ENCODE data around the gene SV2A. TPM values are rescaled to one million over a fixed set of nuclear protein-coding genes. Genes with fewer than 3 reads are reported as not detected.
A peak's percentile ranks its signal among the peaks of the same experiment; 100 is the strongest.

SV2A gene
- total RNA-seq, 1 experiment from 2014 or later = 4.7 TPM

DNA sequence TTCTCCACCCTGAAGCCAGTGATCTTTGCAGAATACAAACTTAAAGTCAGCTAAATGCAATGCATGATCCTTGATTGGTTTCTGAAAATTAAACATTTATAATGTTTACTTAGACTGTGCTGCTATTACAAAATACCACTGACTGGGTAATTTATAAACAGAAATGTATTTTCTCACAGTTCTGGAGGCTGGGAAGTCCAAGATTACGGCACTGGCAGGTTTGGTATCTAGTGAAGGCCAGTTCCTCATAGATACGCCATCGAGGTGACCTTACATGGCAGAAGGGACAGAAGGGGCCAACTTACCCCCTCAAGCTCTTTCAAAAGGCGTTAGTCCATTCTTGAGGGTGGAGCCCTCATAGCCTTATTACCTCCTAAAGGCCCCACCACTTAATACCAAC is 21.1 kb downstream of the SV2A start:
- Histone ChIP-seq H3K27me3 (replicated peaks; ENCODE audit: control insufficient read depth, insufficient read depth, low read length) (no peaks in the 10 kb centered on the region), H3K4me1 (peaks cover 5% of the 10 kb centered on the region), H3K9me3 (no peaks in the 10 kb centered on the region), H3K36me3 (ENCODE audit: control insufficient read depth, insufficient read depth, low read length) (no peaks in the 10 kb centered on the region), H3K4me3 (ENCODE audit: low read depth, low read length) (no peak overlapping the region)
- H3K36me3 Mint-ChIP-seq (ENCODE audit: insufficient read depth, unreplicated experiment) = peaks cover 10% of the 10 kb centered on the region
- DNase-seq = no peak
- POLR2A ChIA-PET = no interaction called here
- peaks cover 16% of the 10 kb centered on the region for H3K4me1 Mint-ChIP-seq (ENCODE audit: low read depth, unreplicated experiment)
- TF ChIP-seq, protein P1, sequence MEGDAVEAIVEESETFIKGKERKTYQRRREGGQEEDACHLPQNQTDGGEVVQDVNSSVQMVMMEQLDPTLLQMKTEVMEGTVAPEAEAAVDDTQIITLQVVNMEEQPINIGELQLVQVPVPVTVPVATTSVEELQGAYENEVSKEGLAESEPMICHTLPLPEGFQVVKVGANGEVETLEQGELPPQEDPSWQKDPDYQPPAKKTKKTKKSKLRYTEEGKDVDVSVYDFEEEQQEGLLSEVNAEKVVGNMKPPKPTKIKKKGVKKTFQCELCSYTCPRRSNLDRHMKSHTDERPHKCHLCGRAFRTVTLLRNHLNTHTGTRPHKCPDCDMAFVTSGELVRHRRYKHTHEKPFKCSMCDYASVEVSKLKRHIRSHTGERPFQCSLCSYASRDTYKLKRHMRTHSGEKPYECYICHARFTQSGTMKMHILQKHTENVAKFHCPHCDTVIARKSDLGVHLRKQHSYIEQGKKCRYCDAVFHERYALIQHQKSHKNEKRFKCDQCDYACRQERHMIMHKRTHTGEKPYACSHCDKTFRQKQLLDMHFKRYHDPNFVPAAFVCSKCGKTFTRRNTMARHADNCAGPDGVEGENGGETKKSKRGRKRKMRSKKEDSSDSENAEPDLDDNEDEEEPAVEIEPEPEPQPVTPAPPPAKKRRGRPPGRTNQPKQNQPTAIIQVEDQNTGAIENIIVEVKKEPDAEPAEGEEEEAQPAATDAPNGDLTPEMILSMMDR (IDR thresholded peaks at IDR 0.05; ENCODE audit: insufficient read depth in 1 of 2, low read depth in 1 of 2, low read length in 1 of 2, severe bottlenecking in 1 of 2, unreplicated experiment in 1 of 2) = no peak
- intact Hi-C loops (cut with micrococcal nuclease; ENCODE audit: unreplicated experiment) = no loop called here
- H3K27me3 Mint-ChIP-seq (ENCODE audit: insufficient read depth, unreplicated experiment) = no peaks in the 10 kb centered on the region
- H3K27ac Mint-ChIP-seq (ENCODE audit: unreplicated experiment) = no peak overlapping the region
- BruUV-seq (replicated peaks) = no TSS peak
- no peaks in the 10 kb centered on the region for H3K9me3 Mint-ChIP-seq (ENCODE audit: unreplicated experiment)
- CTCF ChIA-PET = no interaction called here
- no peak overlapping the region for H3K4me3 Mint-ChIP-seq (ENCODE audit: unreplicated experiment)

DNA sequence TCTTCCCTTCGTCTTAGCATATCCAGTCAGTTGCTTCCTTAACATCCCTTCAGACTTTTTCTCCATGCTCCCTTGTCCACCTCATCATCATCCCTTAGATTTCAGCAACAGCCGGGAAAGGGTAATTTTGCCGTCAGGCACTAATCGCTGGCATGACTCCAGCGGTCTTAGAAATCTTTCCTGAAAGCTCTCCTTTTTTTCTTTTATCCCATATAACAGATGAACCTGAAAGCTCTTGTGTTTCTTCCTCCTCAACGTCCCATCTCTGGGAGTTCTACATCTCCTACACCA is 28.7 kb downstream of the SV2A start:
- H3K4me3 Mint-ChIP-seq (ENCODE audit: unreplicated experiment) = no peak overlapping the region
- Histone ChIP-seq H3K4me3 (ENCODE audit: low read depth, low read length) (peak overlapping the region; percentile 46), H3K9me3 (no peaks in the 10 kb centered on the region), H3K27me3 (replicated peaks; ENCODE audit: control insufficient read depth, insufficient read depth, low read length) (no peaks in the 10 kb centered on the region), H3K4me1 (peaks cover 13% of the 10 kb centered on the region), H3K36me3 (ENCODE audit: control insufficient read depth, insufficient read depth, low read length) (no peaks in the 10 kb centered on the region)
- CTCF ChIA-PET = interaction anchor here (1.4 kb wide), 3 partner anchors 53 to 280 kb away, joined by 3 to 4 read pairs (median 4); no protein-coding TSS in a partner anchor
- peaks cover 5% of the 10 kb centered on the region for H3K36me3 Mint-ChIP-seq (ENCODE audit: insufficient read depth, unreplicated experiment)
- intact Hi-C loops (cut with micrococcal nuclease; ENCODE audit: unreplicated experiment) = loop anchor here (1.0 kb wide), 4 partner anchors 39 to 298 kb away; no protein-coding TSS in a partner anchor
- no peak overlapping the region for H3K27ac Mint-ChIP-seq (ENCODE audit: unreplicated experiment)
- no peaks in the 10 kb centered on the region for H3K4me1 Mint-ChIP-seq (ENCODE audit: low read depth, unreplicated experiment)
- no peaks in the 10 kb centered on the region for H3K27me3 Mint-ChIP-seq (ENCODE audit: insufficient read depth, unreplicated experiment)
- no TSS peak for BruUV-seq (replicated peaks)
- DNase-seq = no peak
- H3K9me3 Mint-ChIP-seq (ENCODE audit: unreplicated experiment) = no peaks in the 10 kb centered on the region
- POLR2A ChIA-PET = interaction anchor here (0.6 to 4.1 kb wide), 5 partner anchors 11 to 276 kb away, joined by 4 to 30 read pairs (median 16); partner anchors contain the start of genes BOLA1 and SF3B4
- TF ChIP-seq, protein P1 (IDR thresholded peaks at IDR 0.05; ENCODE audit: insufficient read depth in 1 of 2, low read depth in 1 of 2, low read length in 1 of 2, severe bottlenecking in 1 of 2, unreplicated experiment in 1 of 2) = no peak

DNA sequence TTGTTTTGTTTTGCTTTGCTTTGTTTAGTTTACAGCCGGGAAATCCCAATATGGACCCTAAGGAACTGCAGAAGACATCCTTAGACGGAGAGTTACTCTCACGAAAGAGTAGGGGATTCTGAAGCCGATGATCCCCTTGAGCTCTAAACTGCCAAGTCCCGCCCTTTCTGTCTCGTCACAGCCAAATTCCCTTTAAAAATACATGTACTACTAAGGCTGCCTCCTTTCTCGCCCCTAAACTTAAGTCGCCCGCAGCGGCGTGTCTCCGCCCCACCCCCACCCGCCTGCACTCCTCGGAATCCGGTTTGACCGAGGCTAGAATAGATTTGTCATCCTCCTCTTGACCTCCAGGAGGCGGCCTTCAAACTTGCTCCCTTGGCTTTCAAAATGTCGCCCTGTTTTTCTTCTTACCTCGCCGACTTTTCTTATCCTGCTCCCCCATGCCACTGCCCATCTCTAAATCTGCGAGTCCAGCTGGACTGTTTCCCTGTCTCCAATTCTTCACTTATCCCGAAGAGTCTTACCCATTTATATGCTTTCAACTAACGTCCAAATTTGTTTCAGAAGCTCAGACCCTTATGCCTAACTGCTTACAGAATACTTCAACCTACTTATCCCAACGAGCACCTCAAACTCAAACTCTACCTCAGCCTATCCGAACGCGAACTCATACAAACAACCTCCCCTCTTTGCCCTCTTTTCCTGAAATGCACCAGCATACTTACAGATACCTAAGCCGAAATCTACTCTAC is 29.2 kb downstream of the SV2A start:
- no peaks in the 10 kb centered on the region for H3K9me3 Mint-ChIP-seq (ENCODE audit: unreplicated experiment)
- no peaks in the 10 kb centered on the region for H3K4me1 Mint-ChIP-seq (ENCODE audit: low read depth, unreplicated experiment)
- TF ChIP-seq, protein P1 (IDR thresholded peaks at IDR 0.05; ENCODE audit: insufficient read depth in 1 of 2, low read depth in 1 of 2, low read length in 1 of 2, severe bottlenecking in 1 of 2, unreplicated experiment in 1 of 2) = peak; percentile 62 to 74
- no peaks in the 10 kb centered on the region for H3K27me3 ChIP-seq (replicated peaks; ENCODE audit: control insufficient read depth, insufficient read depth, low read length)
- H3K9me3 ChIP-seq = no peaks in the 10 kb centered on the region
- CTCF ChIA-PET = interaction anchor here (1.0 to 1.8 kb wide), 8 partner anchors 14 to 299 kb away, joined by 3 to 9 read pairs (median 4); no protein-coding TSS in a partner anchor
- BruUV-seq (replicated peaks) = TSS peak; percentile 33
- POLR2A ChIA-PET = interaction anchor here (0.5 to 4.1 kb wide), 16 partner anchors 11 to 299 kb away, joined by 3 to 30 read pairs (median 6); partner anchors contain the start of genes BOLA1, OTUD7B, SF3B4 and VPS45
- peak overlapping the region; percentile 46 for H3K4me3 ChIP-seq (ENCODE audit: low read depth, low read length)
- H3K27ac Mint-ChIP-seq (ENCODE audit: unreplicated experiment) = no peak overlapping the region
- no peak overlapping the region for H3K4me3 Mint-ChIP-seq (ENCODE audit: unreplicated experiment)
- no peaks in the 10 kb centered on the region for H3K27me3 Mint-ChIP-seq (ENCODE audit: insufficient read depth, unreplicated experiment)
- intact Hi-C loops (cut with micrococcal nuclease; ENCODE audit: unreplicated experiment) = loop anchor here (1.0 kb wide), 4 partner anchors 40 to 299 kb away; no protein-coding TSS in a partner anchor
- H3K36me3 ChIP-seq (ENCODE audit: control insufficient read depth, insufficient read depth, low read length) = no peaks in the 10 kb centered on the region
- DNase-seq = peak; percentile 87 to 91
- H3K4me1 ChIP-seq = peaks cover 13% of the 10 kb centered on the region
- peaks cover 5% of the 10 kb centered on the region for H3K36me3 Mint-ChIP-seq (ENCODE audit: insufficient read depth, unreplicated experiment)
